GM23338 (cell line): ENCODE results near the gene CEP192.

Experiments
- CTCF ChIP-seq, 2 experiments: fragments of 200-600 bp in 1 of 2; sonication (generic) in 1 of 2; conservative IDR thresholded peaks; 2 replicates each; pipeline versions ENCODE4 v1.5.1 to v1.6.1; 2016 to 2017; ENCODE audit warnings: antibody characterized with exemption in 2 of 2, low read depth in 2 of 2, mild to moderate bottlenecking in 2 of 2, moderate library complexity in 1 of 2
- ETS1 ChIP-seq: IDR thresholded peaks from 2 replicates; pipeline ENCODE4 v1.6.1; 2016; ENCODE audit warnings: antibody characterized with exemption
- EZH2 ChIP-seq: fragments of 200-600 bp; sonication (generic); IDR thresholded peaks from one replicate; pipeline ENCODE4 v1.8.0; 2017; ENCODE audit warnings: antibody characterized with exemption, mild to moderate bottlenecking, low read depth; ENCODE audit not compliant: unreplicated experiment
- EZH2phosphoT487 ChIP-seq: fragments of 200-600 bp; sonication (generic); IDR thresholded peaks from one replicate; pipeline ENCODE4 v1.8.1; 2018; ENCODE audit warnings: antibody characterized with exemption; ENCODE audit not compliant: unreplicated experiment
- JUNB ChIP-seq: IDR thresholded peaks from one replicate; pipeline ENCODE4 v1.6.1; 2016; ENCODE audit warnings: antibody characterized with exemption; ENCODE audit not compliant: unreplicated experiment
- POLR2AphosphoS5 ChIP-seq: IDR thresholded peaks from 2 replicates; pipeline ENCODE4 v1.6.1; 2016; ENCODE audit warnings: antibody characterized with exemption, low read depth
- REST ChIP-seq: IDR thresholded peaks from one replicate; pipeline ENCODE4 v1.6.1; 2018; ENCODE audit warnings: antibody characterized with exemption; ENCODE audit not compliant: unreplicated experiment
- STAT1 ChIP-seq: IDR thresholded peaks from one replicate; pipeline ENCODE4 v1.6.1; 2016; ENCODE audit warnings: antibody characterized with exemption; ENCODE audit not compliant: unreplicated experiment
- ZNF114 ChIP-seq: fragments of 250-450 bp; sonication (Bioruptor Pico); IDR thresholded peaks from 2 replicates; pipeline ENCODE4 v1.5.0; 2020; ENCODE audit warnings: mild to moderate bottlenecking, moderate library complexity
- ZNF462 ChIP-seq: fragments of 250-450 bp; sonication (Bioruptor Pico); IDR thresholded peaks from 2 replicates; pipeline ENCODE4 v1.5.0; 2020; ENCODE audit warnings: mild to moderate bottlenecking, moderate library complexity

GRCh38 chr18:13136904-13137669, 145.9 kb downstream of the CEP192 start:
- TF ChIP-seq CTCF (conservative IDR thresholded peaks at IDR 0.05; ENCODE audit: low read depth in 2 of 2), result no peak
- TF ChIP-seq STAT1, result no peak
- TF ChIP-seq POLR2AphosphoS5, result no peak
- TF ChIP-seq REST, result no peak
- TF ChIP-seq ZNF462 (CRISPR knock-in tag), result no peak
- TF ChIP-seq EZH2, result peak; percentile 19
- TF ChIP-seq ETS1, result no peak
- TF ChIP-seq EZH2phosphoT487, result no peak
- TF ChIP-seq ZNF114 (CRISPR knock-in tag), result no peak
- TF ChIP-seq JUNB, result no peak
